ENCODE measurements around the gene PID1. TPM values are rescaled to one million over a fixed set of nuclear protein-coding genes. Genes with fewer than 3 reads are reported as not detected.

PID1 gene
- total RNA-seq, 4 donors from 2014 or later = 6.4 to 20.6 (median 14.5) TPM

GRCh38 chr2:229218329-229218921 lies 52.7 kb downstream of the PID1 start:
- Histone ChIP-seq H3K27me3 (no peaks in the 10 kb centered on the region), H3K4me1 (no peaks in the 10 kb centered on the region), H3K9me3 (no peaks in the 10 kb centered on the region), H3K36me3 (no peaks in the 10 kb centered on the region), H3K27ac (no peak overlapping the region), H3K4me3 (no peak overlapping the region)
- WGBS = 51% methylated on average over 3 of the region's 3 CpGs
- TF ChIP-seq, protein P1, sequence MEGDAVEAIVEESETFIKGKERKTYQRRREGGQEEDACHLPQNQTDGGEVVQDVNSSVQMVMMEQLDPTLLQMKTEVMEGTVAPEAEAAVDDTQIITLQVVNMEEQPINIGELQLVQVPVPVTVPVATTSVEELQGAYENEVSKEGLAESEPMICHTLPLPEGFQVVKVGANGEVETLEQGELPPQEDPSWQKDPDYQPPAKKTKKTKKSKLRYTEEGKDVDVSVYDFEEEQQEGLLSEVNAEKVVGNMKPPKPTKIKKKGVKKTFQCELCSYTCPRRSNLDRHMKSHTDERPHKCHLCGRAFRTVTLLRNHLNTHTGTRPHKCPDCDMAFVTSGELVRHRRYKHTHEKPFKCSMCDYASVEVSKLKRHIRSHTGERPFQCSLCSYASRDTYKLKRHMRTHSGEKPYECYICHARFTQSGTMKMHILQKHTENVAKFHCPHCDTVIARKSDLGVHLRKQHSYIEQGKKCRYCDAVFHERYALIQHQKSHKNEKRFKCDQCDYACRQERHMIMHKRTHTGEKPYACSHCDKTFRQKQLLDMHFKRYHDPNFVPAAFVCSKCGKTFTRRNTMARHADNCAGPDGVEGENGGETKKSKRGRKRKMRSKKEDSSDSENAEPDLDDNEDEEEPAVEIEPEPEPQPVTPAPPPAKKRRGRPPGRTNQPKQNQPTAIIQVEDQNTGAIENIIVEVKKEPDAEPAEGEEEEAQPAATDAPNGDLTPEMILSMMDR (IDR thresholded peaks at IDR 0.05) = no peak
- TF ChIP-seq EP300 (IDR thresholded peaks at IDR 0.05) (no peak), POLR2AphosphoS5 (IDR thresholded peaks at IDR 0.05) (no peak), POLR2A (IDR thresholded peaks at IDR 0.05) (no peak)
- DNase-seq (ENCODE audit: low spot score in 2 of 2) = no peak

- TF ChIP-seq, protein P1 (IDR thresholded peaks at IDR 0.05) = no peak
- TF ChIP-seq POLR2A (IDR thresholded peaks at IDR 0.05) (no peak), POLR2AphosphoS5 (IDR thresholded peaks at IDR 0.05) (no peak), EP300 (IDR thresholded peaks at IDR 0.05) (no peak)
- no peak for DNase-seq (ENCODE audit: low spot score in 2 of 2)
- no peaks in the 10 kb centered on the region for H3K9me3 ChIP-seq
- H3K36me3 ChIP-seq = no peaks in the 10 kb centered on the region
- 0% methylated on average over 1 of the region's 1 CpG for WGBS
- H3K27ac ChIP-seq = peak overlapping the region; percentile 48
- H3K4me1 ChIP-seq = no peaks in the 10 kb centered on the region
- no peaks in the 10 kb centered on the region for H3K27me3 ChIP-seq
- H3K4me3 ChIP-seq = no peak overlapping the region
These were observed 58.8 kb downstream of the PID1 start for GRCh38 chr2:229212241-229212640.

DNA sequence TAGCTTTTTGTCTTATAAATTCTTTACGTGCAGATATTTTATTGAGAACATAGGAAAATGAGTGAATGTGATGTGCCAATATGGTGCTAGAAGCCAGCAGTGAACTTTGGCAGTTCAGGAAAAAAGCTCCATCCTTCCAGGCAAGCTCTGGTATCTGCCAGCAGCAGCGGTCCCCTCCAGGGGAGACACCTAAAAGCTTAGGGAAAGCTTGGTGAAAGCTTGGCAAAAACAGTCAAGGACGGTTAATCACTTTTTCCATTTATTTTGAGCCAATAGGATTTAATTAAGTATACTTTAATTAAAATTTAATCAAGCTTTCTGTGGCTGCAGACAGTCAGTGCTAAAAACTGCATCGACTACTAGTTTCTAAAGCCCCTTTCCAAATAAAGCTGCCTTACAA lies 60.4 kb downstream of the PID1 start:
- H3K4me3 ChIP-seq = no peak overlapping the region
- no peaks in the 10 kb centered on the region for H3K27me3 ChIP-seq
- H3K4me1 ChIP-seq = no peaks in the 10 kb centered on the region
- WGBS = 64% methylated on average over 4 of the region's 4 CpGs
- no peaks in the 10 kb centered on the region for H3K36me3 ChIP-seq
- H3K9me3 ChIP-seq = no peaks in the 10 kb centered on the region
- TF ChIP-seq POLR2AphosphoS5 (IDR thresholded peaks at IDR 0.05) (no peak), EP300 (IDR thresholded peaks at IDR 0.05) (no peak), POLR2A (IDR thresholded peaks at IDR 0.05) (no peak)
- TF ChIP-seq, protein P1 (IDR thresholded peaks at IDR 0.05) = no peak
- H3K27ac ChIP-seq = no peak overlapping the region
- DNase-seq (ENCODE audit: low spot score in 2 of 2) = no peak

DNA sequence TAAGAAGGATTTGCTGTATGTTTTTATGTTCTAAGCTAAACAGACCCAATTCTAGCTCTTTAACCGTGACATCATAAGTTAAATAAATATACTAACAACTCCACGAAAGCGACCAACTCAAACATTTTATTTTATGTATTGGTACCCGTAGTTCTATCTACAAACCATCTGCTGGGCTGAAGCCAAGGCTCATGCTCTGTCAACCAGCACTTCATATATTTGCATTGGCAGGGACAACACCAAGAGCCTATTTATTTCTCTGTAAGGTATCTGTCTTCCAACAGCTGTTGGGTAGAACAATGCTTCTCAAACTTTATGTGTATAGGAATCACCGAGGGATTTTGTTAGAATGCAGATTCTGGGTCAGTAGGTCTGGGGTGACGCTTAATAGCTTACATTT lies 64.5 kb downstream of the PID1 start:
- Histone ChIP-seq H3K4me1 (no peaks in the 10 kb centered on the region), H3K27me3 (no peaks in the 10 kb centered on the region), H3K27ac (no peak overlapping the region), H3K4me3 (no peak overlapping the region), H3K9me3 (no peaks in the 10 kb centered on the region), H3K36me3 (no peaks in the 10 kb centered on the region)
- no peak for DNase-seq (ENCODE audit: low spot score in 2 of 2)
- TF ChIP-seq POLR2AphosphoS5 (IDR thresholded peaks at IDR 0.05) (no peak), EP300 (IDR thresholded peaks at IDR 0.05) (no peak), POLR2A (IDR thresholded peaks at IDR 0.05) (no peak)
- TF ChIP-seq, protein P1 (IDR thresholded peaks at IDR 0.05) = no peak
- 75% methylated on average over 6 of the region's 6 CpGs for WGBS

- Histone ChIP-seq H3K4me3 (no peak overlapping the region), H3K36me3 (no peaks in the 10 kb centered on the region), H3K9me3 (no peaks in the 10 kb centered on the region), H3K27ac (no peak overlapping the region), H3K27me3 (no peaks in the 10 kb centered on the region), H3K4me1 (no peaks in the 10 kb centered on the region)
- no peak for DNase-seq (ENCODE audit: low spot score in 2 of 2)
- WGBS = 81% methylated on average over 5 of the region's 5 CpGs
- TF ChIP-seq POLR2AphosphoS5 (IDR thresholded peaks at IDR 0.05) (no peak), EP300 (IDR thresholded peaks at IDR 0.05) (no peak), POLR2A (IDR thresholded peaks at IDR 0.05) (no peak)
- TF ChIP-seq, protein P1 (IDR thresholded peaks at IDR 0.05) = no peak
These were observed 65.4 kb downstream of the PID1 start for GRCh38 chr2:229205704-229206103.

All from suprapubic skin (tissue), 4 donors.